IPS DF 4.7 (cell line): ENCODE data around the gene SLX9.

Source experiments
- DNase-seq: peaks from one replicate; pipeline ENCODE4 v3.0.0-alpha.2; 2013; ENCODE audit warnings: low spot score; ENCODE audit errors: extremely low read depth

The SLX9 gene

DNA sequence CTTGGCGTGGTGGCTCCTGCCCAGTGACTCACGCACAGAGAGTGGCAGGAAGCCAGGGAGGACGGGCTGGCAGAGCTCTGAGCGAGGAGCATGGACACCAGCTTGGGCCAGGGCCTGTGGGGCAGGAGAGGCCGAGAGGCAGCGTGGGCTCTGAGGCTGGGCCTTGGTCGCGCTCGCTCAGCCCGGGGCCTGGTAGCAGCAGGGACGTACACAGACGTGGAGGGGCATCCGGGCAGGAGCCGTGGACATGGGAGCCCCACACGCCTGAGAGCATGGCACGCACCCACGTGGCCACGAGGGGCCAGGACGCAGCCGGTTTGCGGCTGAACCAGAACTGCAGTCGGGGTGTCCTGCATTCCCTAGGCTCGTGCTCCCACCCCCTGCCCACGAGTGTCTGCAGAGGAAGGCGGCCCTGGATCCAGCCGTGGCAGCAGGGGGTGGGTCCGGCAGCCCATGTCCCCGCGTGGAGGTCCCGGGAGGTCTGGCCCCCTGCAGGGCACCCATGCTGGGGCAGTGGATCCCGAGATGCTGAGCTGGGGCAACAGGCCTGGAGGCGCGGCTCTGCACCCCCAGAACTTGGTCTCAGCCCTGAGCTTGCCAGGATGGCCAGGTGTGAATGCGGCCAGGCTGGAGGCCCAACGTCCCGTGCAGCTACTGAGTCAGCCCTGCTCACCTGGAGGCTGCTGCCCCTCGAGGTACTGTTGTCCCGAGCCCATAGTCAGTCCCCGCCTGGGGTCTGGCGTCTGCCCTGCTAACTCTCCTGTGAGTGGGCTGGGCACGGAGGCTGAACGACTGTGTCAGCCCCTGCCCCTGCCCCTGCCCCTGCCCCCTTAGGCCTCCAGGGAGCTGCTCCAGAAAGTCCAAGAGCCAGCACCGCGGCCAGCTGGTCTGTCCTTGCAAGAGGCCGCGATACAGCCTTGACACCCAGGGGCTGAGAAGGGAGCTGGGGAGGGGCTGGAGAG lies 61.6 kb downstream of the SLX9 start:
- DNase-seq, result no peak

DNA sequence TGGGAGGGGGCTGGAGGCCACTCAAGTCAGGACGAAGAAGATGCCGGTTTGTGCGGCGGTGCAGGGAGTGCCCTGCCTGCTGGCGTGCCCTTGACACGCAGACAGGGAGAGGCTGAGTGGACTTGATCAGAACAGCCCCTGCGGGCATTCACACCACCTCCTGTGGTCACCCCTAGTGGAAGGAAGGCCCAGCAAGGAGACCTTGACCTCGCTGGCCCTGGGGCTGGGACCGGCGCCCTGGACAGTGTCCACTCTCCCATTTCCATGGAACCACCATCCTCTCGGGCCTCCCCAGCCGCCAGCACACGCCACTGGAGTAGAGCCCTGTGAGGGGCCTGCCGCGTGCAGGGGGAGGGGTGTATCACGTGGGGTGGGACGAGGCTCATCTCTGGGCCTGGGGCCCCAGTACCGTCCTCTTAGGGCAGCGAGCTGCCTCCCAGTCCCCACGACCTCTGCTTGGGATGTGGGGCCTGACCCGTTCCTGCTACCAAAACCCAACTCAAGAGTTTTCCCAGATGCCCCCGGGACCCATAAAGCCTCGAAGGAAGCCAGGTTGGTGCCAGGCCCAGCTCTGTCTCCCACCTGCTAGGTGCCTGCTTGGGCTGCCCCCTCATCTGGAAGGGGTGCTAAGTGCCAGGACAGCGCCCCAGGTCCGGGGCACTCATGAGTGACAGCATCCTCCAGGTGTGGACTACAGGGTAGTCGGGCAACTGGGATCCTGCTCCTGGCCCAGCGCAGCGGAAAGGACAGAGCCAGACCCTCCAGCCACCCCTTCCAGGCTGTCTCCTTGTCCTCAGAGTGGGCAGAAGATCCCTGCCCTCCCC lies 62.8 kb downstream of the SLX9 start:
- no peak for DNase-seq

GRCh38 chr21:45003331-45004058 lies 63.7 kb downstream of the SLX9 start:
- DNase-seq, result no peak

DNA sequence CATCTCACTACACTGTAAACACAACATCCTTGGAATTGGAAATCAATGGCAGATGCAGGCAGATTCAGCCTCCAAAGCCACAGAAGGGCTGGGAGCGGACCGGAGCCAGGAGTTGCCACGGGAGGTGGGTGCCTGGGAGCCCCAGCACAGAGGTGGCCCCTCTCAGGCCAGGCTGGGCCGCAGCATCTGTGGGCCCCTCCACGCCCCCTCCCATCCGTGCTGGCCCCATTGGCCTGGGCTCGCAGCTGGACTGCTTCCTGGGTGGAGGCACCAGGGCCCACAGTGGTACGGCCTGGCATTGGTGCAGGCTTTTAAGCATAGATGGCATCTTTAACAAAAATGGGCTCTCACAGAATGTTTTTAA lies 64.2 kb downstream of the SLX9 start:
- no peak for DNase-seq

DNA sequence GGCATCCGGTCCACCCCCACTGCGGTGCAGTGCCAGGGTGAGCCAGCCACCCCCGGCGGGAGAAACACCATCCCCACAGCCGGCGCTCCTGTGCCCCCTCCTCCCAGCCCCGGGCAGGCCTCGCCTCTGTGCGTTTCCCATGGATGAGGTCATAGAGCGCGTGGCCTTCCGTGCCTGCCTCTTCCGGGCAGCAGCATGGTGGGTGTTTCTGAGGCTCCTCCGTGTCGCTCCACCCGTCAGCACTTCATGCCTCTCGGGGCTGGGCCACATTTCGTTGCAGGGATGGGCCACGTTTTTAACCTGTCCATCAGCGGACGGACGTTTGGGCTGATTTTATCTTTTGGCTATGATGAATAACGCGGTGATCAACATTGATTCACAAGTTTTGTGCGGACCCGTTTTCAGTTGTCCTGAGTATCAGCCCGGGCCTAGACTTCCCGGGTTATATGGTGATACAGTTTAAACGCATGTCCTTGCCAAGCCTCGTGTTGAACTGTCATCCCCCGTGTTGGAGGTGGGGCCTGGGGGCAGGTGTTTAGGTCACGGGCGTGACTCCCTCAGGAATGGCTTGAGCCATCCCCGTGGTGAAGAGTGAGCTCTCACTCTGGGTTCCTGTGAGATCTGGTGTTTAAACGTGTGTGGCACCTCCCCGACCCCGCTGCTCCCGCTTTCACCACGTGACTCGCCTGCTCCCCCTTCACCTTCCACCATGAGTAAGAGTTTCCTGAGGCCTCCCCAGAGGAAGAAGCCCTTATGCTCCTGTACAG lies 64.8 kb downstream of the SLX9 start:
- DNase-seq, result no peak

- no peak for DNase-seq
These were observed 66.8 kb downstream of the SLX9 start for GRCh38 chr21:45006536-45007095.

DNA sequence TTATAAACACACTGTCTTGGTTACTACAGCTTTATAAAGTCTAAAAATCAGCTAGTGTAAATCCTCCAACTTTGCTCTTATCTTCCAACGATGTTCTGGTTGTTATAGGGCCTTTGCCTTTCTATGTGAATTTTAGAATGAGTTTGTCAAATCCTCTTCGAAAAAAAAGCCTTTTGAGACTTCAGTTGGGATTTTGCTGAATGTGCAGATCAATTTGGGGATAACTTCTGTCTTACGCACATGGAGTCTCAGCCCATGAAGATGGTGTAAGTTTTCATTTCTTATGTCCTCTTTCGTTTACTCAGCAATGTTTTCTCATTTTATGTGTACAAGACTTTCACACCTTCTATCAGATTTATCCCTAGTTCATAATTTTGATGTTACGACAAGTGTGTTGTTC lies 69.8 kb downstream of the SLX9 start:
- DNase-seq, result no peak

GRCh38 chr21:45010096-45010495 lies 70.3 kb downstream of the SLX9 start:
- no peak for DNase-seq

DNA sequence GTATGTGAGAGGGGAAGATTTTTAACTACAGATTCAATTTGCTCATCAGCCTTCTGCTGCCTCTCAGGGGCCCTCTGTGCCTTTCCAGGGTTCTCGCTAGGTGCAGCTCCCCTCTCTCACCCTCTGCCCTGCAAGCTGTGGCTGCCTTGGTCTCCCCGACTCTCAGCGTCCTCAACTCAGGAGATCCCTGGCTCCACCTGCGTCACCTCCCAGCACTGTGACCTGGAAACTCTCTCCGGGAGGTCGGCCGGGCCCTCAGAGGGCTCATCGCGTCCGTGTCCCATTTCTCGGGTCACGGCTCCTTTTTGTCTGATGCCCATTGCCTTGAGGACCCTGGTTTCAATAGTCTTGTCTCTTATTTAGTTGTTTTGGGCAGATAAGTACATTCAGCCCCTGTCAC lies 71.0 kb downstream of the SLX9 start:
- DNase-seq, result no peak

DNA sequence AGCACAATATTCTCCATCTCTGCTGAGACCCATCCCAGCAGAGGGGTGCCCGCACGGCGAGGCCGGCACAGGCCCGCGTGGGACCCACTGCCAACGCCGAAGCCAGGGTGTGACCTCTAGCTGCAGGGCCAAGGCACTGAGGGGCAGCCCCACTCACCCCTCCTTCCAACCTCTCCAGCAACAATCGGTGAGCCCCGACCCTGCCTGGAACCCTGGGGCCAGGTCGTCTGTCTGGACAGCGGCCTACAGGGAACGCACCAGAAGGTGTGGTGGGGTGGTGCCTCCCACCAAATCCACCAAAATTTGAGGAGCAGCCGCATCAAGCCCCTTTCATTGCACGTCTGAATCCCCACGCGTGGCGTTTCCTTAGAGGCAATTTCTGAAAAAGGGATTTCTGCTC lies 71.6 kb downstream of the SLX9 start:
- DNase-seq, result no peak

DNA sequence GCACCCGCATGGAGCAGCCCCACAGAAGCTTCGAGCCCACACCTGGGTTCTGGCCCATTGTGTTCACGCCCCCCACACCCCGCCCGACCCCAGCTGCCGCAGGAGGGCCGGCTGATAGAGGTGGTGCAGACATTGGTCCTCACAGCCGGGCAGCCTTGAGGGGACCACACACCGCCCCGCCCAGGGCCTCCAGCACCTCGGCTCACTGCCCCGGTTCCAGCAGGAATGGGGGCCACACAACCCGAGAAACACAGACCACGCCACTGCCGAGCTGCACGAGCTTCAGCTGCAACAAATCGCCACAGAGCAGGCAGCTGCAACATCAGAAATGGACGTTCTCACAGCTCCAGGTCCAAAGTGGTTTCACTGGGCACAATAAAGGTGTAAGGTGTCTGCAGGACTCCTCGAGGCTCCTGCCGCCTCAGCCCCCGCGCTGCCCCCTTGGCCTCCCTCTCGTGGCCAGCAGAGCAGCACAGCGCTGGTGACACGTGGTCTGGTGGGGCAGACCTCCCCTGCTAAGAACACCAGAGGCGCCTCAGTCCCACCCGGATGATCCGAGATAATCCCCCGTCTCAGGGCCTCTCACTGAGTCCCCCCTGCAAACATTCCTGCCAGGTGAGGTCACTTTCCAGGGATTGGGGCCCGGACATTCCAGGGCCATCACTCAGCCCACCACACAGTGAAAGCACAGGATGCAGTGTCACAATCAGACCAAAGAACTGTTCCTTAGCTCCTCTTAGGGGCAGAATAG lies 72.3 kb downstream of the SLX9 start:
- DNase-seq, result no peak

DNA sequence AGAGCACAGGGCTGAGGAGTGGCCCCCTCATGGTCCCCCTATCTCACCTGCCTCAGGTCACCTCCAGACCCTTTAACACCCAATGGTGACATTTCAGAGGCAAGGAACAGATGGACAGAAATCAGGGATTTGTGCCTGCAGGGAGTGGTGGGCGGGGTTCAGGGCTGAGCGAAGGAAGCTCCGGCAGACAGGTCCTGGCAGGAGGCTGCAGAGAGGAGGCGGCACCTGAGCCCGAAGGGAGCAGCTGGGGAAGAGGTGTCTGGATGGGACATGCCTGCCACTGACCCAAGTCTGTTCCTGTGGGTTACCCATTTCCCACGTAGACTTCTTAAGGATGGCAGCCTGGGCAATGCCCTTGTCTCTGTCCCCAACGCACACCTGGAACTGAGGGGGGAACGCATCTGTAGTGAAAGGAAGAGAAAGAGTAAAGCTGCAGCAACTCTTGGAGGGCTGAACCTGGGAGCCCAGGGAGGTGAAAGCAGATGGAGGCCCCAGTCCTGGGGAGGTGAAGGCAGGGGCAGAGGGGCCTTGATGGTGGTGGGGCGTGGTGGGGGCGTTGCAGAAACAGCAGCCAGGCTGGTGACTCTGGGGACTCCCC lies 72.9 kb downstream of the SLX9 start:
- DNase-seq, result no peak

- no peak for DNase-seq
These were observed 73.5 kb downstream of the SLX9 start for GRCh38 chr21:45013260-45013841.

- DNase-seq, result no peak
These were observed 75.1 kb downstream of the SLX9 start for GRCh38 chr21:45014747-45015468.

- DNase-seq, result no peak
These were observed 75.6 kb downstream of the SLX9 start for GRCh38 chr21:45015469-45015860.

- no peak for DNase-seq
These were observed 76.2 kb downstream of the SLX9 start for GRCh38 chr21:45016031-45016405.

DNA sequence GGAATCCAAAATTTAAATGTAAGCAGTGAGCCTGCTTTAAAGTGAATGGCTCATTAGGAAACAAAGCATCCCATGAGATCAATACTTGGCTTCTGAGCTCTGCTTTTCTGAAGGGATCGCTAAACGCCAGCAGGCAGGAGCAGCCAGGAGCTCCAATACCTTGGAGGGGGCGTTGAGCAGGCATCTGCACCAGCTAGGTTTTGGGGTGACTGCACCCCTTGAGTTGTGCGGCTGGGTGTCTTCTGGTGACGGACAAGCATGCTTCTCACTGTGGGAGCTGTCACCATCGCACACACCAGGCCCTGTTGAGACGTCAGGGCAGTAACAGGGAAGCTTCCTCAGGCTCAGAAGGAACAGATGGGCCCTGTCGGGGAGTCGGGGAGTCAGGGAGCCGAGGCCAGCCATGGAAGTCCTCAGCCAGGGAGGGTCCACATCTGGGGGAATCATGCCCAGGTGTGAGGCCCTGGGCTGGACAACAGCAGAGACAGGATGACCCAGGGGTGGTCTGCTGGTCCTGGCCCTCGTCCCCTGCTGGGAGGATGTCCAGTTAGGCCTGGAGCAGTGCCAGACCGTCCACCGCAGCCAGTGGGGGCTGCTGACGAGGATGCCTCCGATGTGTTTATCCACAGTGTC lies 76.7 kb downstream of the SLX9 start:
- DNase-seq, result no peak
